Measurements from ENCODE around the gene BTBD2. TPM values are rescaled to one million over a fixed set of nuclear protein-coding genes. Genes with fewer than 3 reads are reported as not detected.

BTBD2 gene
- total and polyA plus RNA-seq, 2 donors (not counting 1 experiment from before 2014, with no cell fraction given), result 75.2 to 85.6 TPM

- Histone ChIP-seq H3K79me2 (ENCODE audit: control insufficient read depth, insufficient read depth, low read length) (peaks cover 7% of the 10 kb centered on the region), H3K4me2 (replicated peaks; ENCODE audit: low read depth, low read length, poor library complexity, severe bottlenecking) (no peak overlapping the region), H3K9me3 (ENCODE audit: control extremely low read depth in 1 of 3, control insufficient read depth in 2 of 3, insufficient read depth in 1 of 3, low read length in 2 of 3) (peaks cover 0 to 4% (median 0%) of the 10 kb centered on the region in 3 donors), H3K27me3 (replicated peaks in 1 of 4; ENCODE audit: control extremely low read depth in 1 of 4, control insufficient read depth in 3 of 4, insufficient read depth in 4 of 4, low read length in 3 of 4) (no peaks in the 10 kb centered on the region), H3K36me3 (replicated peaks in 1 of 2; ENCODE audit: control extremely low read depth in 1 of 2, control insufficient read depth in 1 of 2, extremely low read depth in 1 of 2, insufficient read depth in 2 of 2, low read length in 1 of 2) (peaks cover 4 to 41% of the 10 kb centered on the region in 2 experiments), H3K4me1 (ENCODE audit: control insufficient read depth in 2 of 2, insufficient read depth in 2 of 2, low read length in 2 of 2) (no peaks in the 10 kb centered on the region), H3K9ac (ENCODE audit: low read length) (no peak overlapping the region), H2AFZ (ENCODE audit: insufficient read depth, low read depth, low read length, poor library complexity, severe bottlenecking) (no peak overlapping the region), H3K4me3 (ENCODE audit: control extremely low read depth in 1 of 5, extremely low read depth in 1 of 5, insufficient read depth in 1 of 5, low read depth in 2 of 5, low read length in 4 of 5) (no peak overlapping the region), H3K27ac (ENCODE audit: low read length in 2 of 2) (no peak overlapping the region), H4K20me1 (ENCODE audit: control insufficient read depth, insufficient read depth, low read length, poor library complexity, severe bottlenecking) (peaks cover 18% of the 10 kb centered on the region)
- POLR2A ChIA-PET, result no interaction called here
- no peak for TF ChIP-seq EZH2 (IDR thresholded peaks at IDR 0.05; ENCODE audit: borderline replicate concordance, insufficient read depth, low read depth, low read length, poor library complexity, severe bottlenecking)
- TF ChIP-seq CTCF (IDR thresholded peaks at IDR 0.05), result no peak
- intact Hi-C loops (cut with micrococcal nuclease), result no loop called here
- Mint-ChIP-seq H3K9me3 (ENCODE audit: insufficient read depth) (no peaks in the 10 kb centered on the region), H3K27me3 (no peaks in the 10 kb centered on the region), H3K4me1 (peaks cover 2% of the 10 kb centered on the region), H3K27ac (peak overlapping the region; percentile 65), H3K4me3 (no peak overlapping the region)
- DNase-seq (no peak), ATAC-seq (ENCODE audit: low read depth) (no peak)
- WGBS (ENCODE audit: insufficient coverage), result 94% methylated on average over 23 of the region's 30 CpGs
- CTCF ChIA-PET, result no interaction called here
Measured at GRCh38 chr19:1991018-1991913, 24.2 kb downstream of the BTBD2 start.

Measured in B cell (primary cell).